Progenitor cell of endocrine pancreas (in vitro differentiated cells): Measurements from ENCODE around the gene CLECL1. TPM values are rescaled to one million over a fixed set of nuclear protein-coding genes. Genes with fewer than 3 reads are reported as not detected.

ENCODE experiments used
- DNase-seq: peaks from one replicate; pipeline ENCODE4 v3.0.0; 2021; ENCODE audit warnings: low spot score; ENCODE audit not compliant: unreplicated experiment
- H3K27ac Mint-ChIP-seq: 2 replicates; pipeline ENCODE4 v1.8.0; 2021; ENCODE audit warnings: mild to moderate bottlenecking, moderate library complexity, mixed read lengths
- H3K27me3 Mint-ChIP-seq: 2 replicates; pipeline ENCODE4 v1.8.0; 2021; ENCODE audit warnings: mixed read lengths
- H3K36me3 Mint-ChIP-seq: 2 replicates; pipeline ENCODE4 v1.8.0; 2022; ENCODE audit warnings: mixed read lengths; ENCODE audit not compliant: insufficient read depth
- H3K4me1 Mint-ChIP-seq: 2 replicates; pipeline ENCODE4 v1.8.0; 2021; ENCODE audit warnings: low read depth, mixed read lengths
- H3K4me3 Mint-ChIP-seq: 2 replicates; pipeline ENCODE4 v1.8.0; 2021; ENCODE audit warnings: low read depth, mild to moderate bottlenecking, moderate library complexity, mixed read lengths
- H3K9me3 Mint-ChIP-seq: 2 replicates; pipeline ENCODE4 v1.8.0; 2021; ENCODE audit warnings: low read depth, mixed read lengths
- long read RNA-seq: library from polyadenylated mRNA; unstranded; transcript quantifications from one replicate; pipeline ENCODE4 v2.0.0, GENCODE V29; 2020
- total RNA-seq: library from RNA; stranded (reverse); gene quantifications from 2 replicates; pipeline ENCODE4 v1.2.1, GENCODE V29; 2021
- TF ChIP-seq, protein P1 (sequence below): fragments of 200-600 bp; sonication (generic); IDR thresholded peaks from one replicate; pipeline ENCODE4 v1.5.0; 2021; ENCODE audit warnings: antibody characterized with exemption, mild to moderate bottlenecking; ENCODE audit not compliant: unreplicated experiment

CLECL1 gene
- not detected in 2 replicates for total RNA-seq
- long read RNA-seq, result 0 reads

DNA sequence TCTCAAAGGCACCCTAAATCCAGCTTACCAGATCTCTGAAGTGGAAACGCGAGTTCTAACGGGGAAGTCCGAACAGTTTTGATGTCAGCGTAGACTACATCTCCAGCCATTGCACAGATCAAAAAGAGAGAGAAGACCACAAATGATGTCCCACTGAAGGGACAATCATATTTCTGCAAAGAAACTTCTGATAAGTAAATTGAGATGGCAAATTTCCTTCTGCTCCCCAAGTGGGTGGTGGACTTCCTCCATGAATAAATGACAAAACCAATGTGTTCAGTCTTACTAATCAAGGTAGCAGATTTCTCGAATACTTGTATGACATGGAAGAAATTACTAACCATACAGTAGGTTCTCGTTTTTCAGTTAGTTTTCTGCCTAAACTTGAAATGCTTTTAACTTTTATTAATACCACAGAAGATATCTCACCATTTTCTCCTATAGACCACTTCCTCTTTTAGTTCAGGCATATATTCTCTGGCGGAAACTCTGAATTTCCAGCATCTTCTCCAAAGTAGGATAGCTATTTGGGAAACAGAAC, at the start of gene CLECL1:
Gene CLECL1, minus strand, starts transcription at position 177 of the 541 bp plus-strand sequence.
- no peak for DNase-seq
- Mint-ChIP-seq H3K4me1 (peaks cover 2% of the 10 kb centered on the region), H3K9me3 (no peaks in the 10 kb centered on the region), H3K27ac (no peak within 1 kb of the TSS), H3K27me3 (peaks cover 5% of the 10 kb centered on the region), H3K4me3 (no peak within 1 kb of the TSS), H3K36me3 (no peaks in the 10 kb centered on the region)
- TF ChIP-seq, protein P1, sequence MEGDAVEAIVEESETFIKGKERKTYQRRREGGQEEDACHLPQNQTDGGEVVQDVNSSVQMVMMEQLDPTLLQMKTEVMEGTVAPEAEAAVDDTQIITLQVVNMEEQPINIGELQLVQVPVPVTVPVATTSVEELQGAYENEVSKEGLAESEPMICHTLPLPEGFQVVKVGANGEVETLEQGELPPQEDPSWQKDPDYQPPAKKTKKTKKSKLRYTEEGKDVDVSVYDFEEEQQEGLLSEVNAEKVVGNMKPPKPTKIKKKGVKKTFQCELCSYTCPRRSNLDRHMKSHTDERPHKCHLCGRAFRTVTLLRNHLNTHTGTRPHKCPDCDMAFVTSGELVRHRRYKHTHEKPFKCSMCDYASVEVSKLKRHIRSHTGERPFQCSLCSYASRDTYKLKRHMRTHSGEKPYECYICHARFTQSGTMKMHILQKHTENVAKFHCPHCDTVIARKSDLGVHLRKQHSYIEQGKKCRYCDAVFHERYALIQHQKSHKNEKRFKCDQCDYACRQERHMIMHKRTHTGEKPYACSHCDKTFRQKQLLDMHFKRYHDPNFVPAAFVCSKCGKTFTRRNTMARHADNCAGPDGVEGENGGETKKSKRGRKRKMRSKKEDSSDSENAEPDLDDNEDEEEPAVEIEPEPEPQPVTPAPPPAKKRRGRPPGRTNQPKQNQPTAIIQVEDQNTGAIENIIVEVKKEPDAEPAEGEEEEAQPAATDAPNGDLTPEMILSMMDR, result no peak

DNA sequence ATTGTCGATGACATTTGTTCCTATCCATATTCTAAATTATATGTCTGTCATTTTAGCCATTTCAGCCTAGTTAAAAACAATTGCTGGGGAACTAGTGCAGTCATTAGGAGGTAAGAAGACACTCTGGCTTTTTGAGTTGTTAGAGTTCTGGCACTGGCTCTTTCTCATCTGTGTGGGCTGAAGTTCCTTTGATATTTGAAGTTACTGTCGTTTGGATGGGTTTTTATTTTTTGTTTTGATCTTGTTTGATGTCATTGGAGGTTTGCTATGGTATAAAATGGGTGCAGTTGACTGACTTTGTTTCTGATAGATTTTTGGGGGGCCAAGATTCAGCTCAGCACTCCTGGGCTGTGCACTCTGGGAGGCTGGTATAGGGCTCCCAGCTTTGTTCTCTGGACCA, 48.5 kb upstream of the CLECL1 start:
- Mint-ChIP-seq H3K27me3 (no peaks in the 10 kb centered on the region), H3K36me3 (no peaks in the 10 kb centered on the region), H3K9me3 (peaks cover 11% of the 10 kb centered on the region), H3K4me3 (no peak overlapping the region), H3K4me1 (no peaks in the 10 kb centered on the region), H3K27ac (no peak overlapping the region)
- TF ChIP-seq, protein P1, result no peak
- DNase-seq, result no peak

DNA sequence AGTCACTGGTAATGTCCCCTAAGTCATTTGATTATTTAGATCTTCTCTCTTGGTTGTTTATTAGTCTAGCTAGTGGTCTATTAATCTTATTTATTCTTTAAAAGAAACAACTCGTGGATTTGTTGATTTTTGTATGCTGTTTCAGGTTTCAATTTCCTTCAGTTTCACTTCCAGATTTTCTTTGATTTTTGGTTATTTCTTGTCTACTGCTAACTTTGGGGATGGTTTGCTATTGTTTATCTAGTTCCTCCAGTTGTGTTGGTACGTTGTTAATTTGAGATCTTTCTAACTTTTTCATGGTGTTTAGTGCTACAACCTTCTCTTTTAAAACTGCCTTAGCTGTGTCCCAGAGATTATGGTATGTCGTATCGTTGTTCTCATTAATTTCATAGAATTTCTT, 46.3 kb upstream of the CLECL1 start:
- H3K36me3 Mint-ChIP-seq, result no peaks in the 10 kb centered on the region
- H3K4me1 Mint-ChIP-seq, result peaks cover 1% of the 10 kb centered on the region
- no peak overlapping the region for H3K27ac Mint-ChIP-seq
- H3K27me3 Mint-ChIP-seq, result no peaks in the 10 kb centered on the region
- no peak for DNase-seq
- H3K9me3 Mint-ChIP-seq, result peaks cover 14% of the 10 kb centered on the region
- TF ChIP-seq, protein P1, result no peak
- no peak overlapping the region for H3K4me3 Mint-ChIP-seq

DNA sequence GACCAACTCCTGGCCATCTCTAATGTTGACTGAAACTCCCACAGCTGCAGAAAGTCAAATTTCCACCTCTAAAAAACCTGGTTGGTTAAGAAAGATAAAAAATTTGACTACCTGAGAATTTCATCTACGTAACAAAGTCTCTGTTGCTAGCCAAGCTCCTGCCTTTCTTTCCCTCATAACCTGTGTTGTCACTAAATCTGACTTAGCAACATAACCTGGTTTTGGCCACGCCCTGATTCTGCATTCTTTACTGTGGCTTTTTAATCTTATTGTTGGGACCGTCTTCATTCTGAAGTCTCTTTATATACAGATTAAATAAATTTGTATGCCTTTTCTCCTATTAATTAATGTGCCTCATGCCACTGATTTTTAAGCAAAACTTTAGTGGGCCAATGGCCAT, 43.9 kb upstream of the CLECL1 start:
- Mint-ChIP-seq H3K36me3 (no peaks in the 10 kb centered on the region), H3K27me3 (no peaks in the 10 kb centered on the region), H3K27ac (no peak overlapping the region), H3K9me3 (peaks cover 14% of the 10 kb centered on the region), H3K4me3 (no peak overlapping the region), H3K4me1 (peaks cover 3% of the 10 kb centered on the region)
- no peak for DNase-seq
- TF ChIP-seq, protein P1, result no peak

DNA sequence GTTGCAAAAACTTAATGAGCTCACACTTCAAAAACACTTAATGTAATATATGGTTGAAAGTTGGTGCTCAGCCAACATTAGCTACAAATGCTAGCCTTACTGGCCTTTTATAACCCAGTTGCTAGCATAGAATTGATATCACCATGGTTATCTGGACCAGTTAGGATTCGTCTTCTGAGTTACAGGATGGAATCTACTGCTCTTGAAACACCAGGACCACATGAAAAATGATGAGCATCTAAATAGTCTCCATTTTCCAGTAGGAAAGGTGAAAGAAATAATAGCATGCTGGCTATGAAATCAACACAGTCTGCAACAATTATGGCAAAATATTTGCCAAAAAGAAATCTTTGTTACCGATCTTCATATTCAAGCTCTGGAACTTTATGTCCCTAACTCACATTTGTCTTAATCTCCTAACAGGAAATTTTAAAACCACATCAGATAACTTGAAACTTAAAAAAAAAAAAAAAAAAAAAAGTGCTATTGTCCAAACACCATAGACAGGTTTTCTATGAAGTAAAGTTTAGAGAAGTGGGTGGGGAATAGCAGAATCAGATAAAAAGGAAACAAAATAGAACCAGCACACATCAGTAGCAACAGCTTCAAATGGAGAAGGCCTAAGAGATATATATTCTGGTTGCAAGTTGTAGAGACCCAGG, 40.5 kb upstream of the CLECL1 start:
- H3K36me3 Mint-ChIP-seq, result no peaks in the 10 kb centered on the region
- H3K9me3 Mint-ChIP-seq, result peaks cover 7% of the 10 kb centered on the region
- no peaks in the 10 kb centered on the region for H3K27me3 Mint-ChIP-seq
- no peak overlapping the region for H3K4me3 Mint-ChIP-seq
- H3K4me1 Mint-ChIP-seq, result peaks cover 3% of the 10 kb centered on the region
- TF ChIP-seq, protein P1, result no peak
- no peak overlapping the region for H3K27ac Mint-ChIP-seq
- DNase-seq, result no peak
